GM19395 (cell line): ENCODE data around the gene DGKI.

Experiments used
- ATAC-seq: cut with Tn5 transposase; IDR thresholded peaks from one replicate; pipeline ENCODE4 v1.9.1; 2021; ENCODE audit warnings: mild to moderate bottlenecking, moderate library complexity; ENCODE audit not compliant: unreplicated experiment

Gene DGKI

GRCh38 chr7:137846827-137847567, at the start of gene DGKI:
DGKI (minus strand) TSS chr7:137846974.
- peak; percentile 61 for ATAC-seq

- ATAC-seq: peak; percentile 81
Observed at GRCh38 chr7:137895301-137896221, 48.8 kb upstream of the DGKI start.

- no peak for ATAC-seq
Observed at GRCh38 chr7:137893143-137893742, 46.5 kb upstream of the DGKI start.

GRCh38 chr7:137891016-137891655, 44.4 kb upstream of the DGKI start:
- ATAC-seq: no peak

GRCh38 chr7:137890449-137890921, 43.7 kb upstream of the DGKI start:
- ATAC-seq: no peak

GRCh38 chr7:137888241-137888640, 41.5 kb upstream of the DGKI start:
- ATAC-seq: no peak

- ATAC-seq: no peak
Observed at GRCh38 chr7:137886746-137887145, 40.0 kb upstream of the DGKI start.

GRCh38 chr7:137886281-137886680, 39.5 kb upstream of the DGKI start:
- ATAC-seq: no peak

- ATAC-seq: no peak
Observed at GRCh38 chr7:137885678-137886077, 38.9 kb upstream of the DGKI start.

- no peak for ATAC-seq
Observed at GRCh38 chr7:137882806-137883205, 36.0 kb upstream of the DGKI start.

GRCh38 chr7:137882261-137882668, 35.5 kb upstream of the DGKI start:
- peak; percentile 92 for ATAC-seq

GRCh38 chr7:137881607-137882260, 35.0 kb upstream of the DGKI start:
- ATAC-seq: peak; percentile 22

GRCh38 chr7:137880432-137880831, 33.7 kb upstream of the DGKI start:
- no peak for ATAC-seq

GRCh38 chr7:137879357-137880158, 32.8 kb upstream of the DGKI start:
- ATAC-seq: peak; percentile 38

GRCh38 chr7:137878333-137878961, 31.7 kb upstream of the DGKI start:
- no peak for ATAC-seq

GRCh38 chr7:137877027-137877675, 30.4 kb upstream of the DGKI start:
- ATAC-seq: no peak

GRCh38 chr7:137875746-137876145, 29.0 kb upstream of the DGKI start:
- ATAC-seq: no peak

- no peak for ATAC-seq
Observed at GRCh38 chr7:137873979-137874777, 27.4 kb upstream of the DGKI start.
